C4-2B (cell line): ENCODE results near the gene PPP1R36.

Source experiments
- H3K27ac ChIP-seq: fragments of 450-650 bp; 2 replicates; pipeline ENCODE4 v1.5.1; 2017
- CTCF ChIP-seq: fragments of 450-650 bp; conservative IDR thresholded peaks from 2 replicates; pipeline ENCODE4 v1.5.1; 2017; ENCODE audit warnings: mild to moderate bottlenecking
- ZFX ChIP-seq: fragments of 450-650 bp; IDR thresholded peaks from 2 replicates; pipeline ENCODE4 v1.6.1; 2017

The PPP1R36 gene

GRCh38 chr14:64504310-64504896, 45.4 kb upstream of the PPP1R36 start, which contains the start of gene ZBTB1:
ZBTB1 (plus strand) TSS chr14:64504770; CDS start chr14:64521505, 16,735 bp downstream.
- no peak for TF ChIP-seq CTCF
- TF ChIP-seq ZFX: no peak
- H3K27ac ChIP-seq: peak within 1 kb of the TSS; percentile 97

- peak overlapping the region; percentile 97 for H3K27ac ChIP-seq
- TF ChIP-seq ZFX (peak; percentile 95), CTCF (no peak)
Observed at GRCh38 chr14:64504897-64505794, 44.6 kb upstream of the PPP1R36 start.

- no peak overlapping the region for H3K27ac ChIP-seq
- no peak for TF ChIP-seq CTCF
- TF ChIP-seq ZFX: no peak
Observed at GRCh38 chr14:64506721-64507120, 43.0 kb upstream of the PPP1R36 start.

GRCh38 chr14:64507376-64508156, 42.2 kb upstream of the PPP1R36 start:
- no peak overlapping the region for H3K27ac ChIP-seq
- no peak for TF ChIP-seq CTCF

- TF ChIP-seq ZFX (no peak), CTCF (no peak)
- no peak overlapping the region for H3K27ac ChIP-seq
Observed at GRCh38 chr14:64508215-64508776, 41.5 kb upstream of the PPP1R36 start.

- H3K27ac ChIP-seq: no peak overlapping the region
- TF ChIP-seq ZFX (no peak), CTCF (no peak)
Observed at GRCh38 chr14:64509036-64509435, 40.7 kb upstream of the PPP1R36 start.
